Activated T-cell treated with anti-CD3 and anti-CD28 coated beads for 48 hours (primary cell): ENCODE results near the gene SUGCT.
"Not testable (repeated sequence)": the region's sequence is repeated elsewhere in the genome, so short reads cannot be mapped to it uniquely, and the experiment has no call there.

Source experiments
- DNase-seq: peaks from one replicate; pipeline ENCODE4 v3.0.0-alpha.2; 2020; ENCODE audit warnings: low read depth

The SUGCT gene

GRCh38 chr7:40200791-40201190, 66.0 kb downstream of the SUGCT start:
- no peak for DNase-seq

GRCh38 chr7:40202851-40203250, 68.0 kb downstream of the SUGCT start:
- DNase-seq: no peak

GRCh38 chr7:40204581-40204980, 69.8 kb downstream of the SUGCT start:
- DNase-seq: no peak

- DNase-seq: no peak
These were observed 71.2 kb downstream of the SUGCT start for GRCh38 chr7:40205992-40206391.

- DNase-seq: no peak
These were observed 76.6 kb downstream of the SUGCT start for GRCh38 chr7:40211276-40212003.

GRCh38 chr7:40213291-40213690, 78.5 kb downstream of the SUGCT start:
- DNase-seq: no peak

- no peak for DNase-seq
These were observed 79.1 kb downstream of the SUGCT start for GRCh38 chr7:40213856-40214255.

- not testable (repeated sequence) for DNase-seq
These were observed 83.8 kb downstream of the SUGCT start for GRCh38 chr7:40218612-40219011.

GRCh38 chr7:40219917-40220316, 85.1 kb downstream of the SUGCT start:
- no peak for DNase-seq

- DNase-seq: no peak
These were observed 85.7 kb downstream of the SUGCT start for GRCh38 chr7:40220421-40220911.

GRCh38 chr7:40221836-40222235, 87.0 kb downstream of the SUGCT start:
- no peak for DNase-seq

- DNase-seq: no peak
These were observed 88.8 kb downstream of the SUGCT start for GRCh38 chr7:40223451-40224127.

GRCh38 chr7:40230101-40230500, 95.3 kb downstream of the SUGCT start:
- no peak for DNase-seq

GRCh38 chr7:40231796-40232195, 97.0 kb downstream of the SUGCT start:
- DNase-seq: no peak

GRCh38 chr7:40232242-40232893, 97.6 kb downstream of the SUGCT start:
- no peak for DNase-seq

- DNase-seq: no peak
These were observed 99.2 kb downstream of the SUGCT start for GRCh38 chr7:40234046-40234445.

- no peak for DNase-seq
These were observed 99.9 kb downstream of the SUGCT start for GRCh38 chr7:40234666-40235065.

GRCh38 chr7:40237731-40238130, 102.9 kb downstream of the SUGCT start:
- DNase-seq: no peak

GRCh38 chr7:40239755-40240303, 105.0 kb downstream of the SUGCT start:
- no peak for DNase-seq

- no peak for DNase-seq
These were observed 108.3 kb downstream of the SUGCT start for GRCh38 chr7:40243076-40243475.

- DNase-seq: no peak
These were observed 109.4 kb downstream of the SUGCT start for GRCh38 chr7:40244226-40244625.

- no peak for DNase-seq
These were observed 113.9 kb downstream of the SUGCT start for GRCh38 chr7:40248681-40249080.

- DNase-seq: not testable (repeated sequence)
These were observed 118.6 kb downstream of the SUGCT start for GRCh38 chr7:40253444-40253843.
